GM19395 (cell line): ENCODE measurements around the gene KRT74.

Source experiments
- ATAC-seq: cut with Tn5 transposase; IDR thresholded peaks from one replicate; pipeline ENCODE4 v1.9.1; 2021; ENCODE audit warnings: mild to moderate bottlenecking, moderate library complexity; ENCODE audit not compliant: unreplicated experiment

Gene KRT74

GRCh38 chr12:52539821-52540173, 33.8 kb downstream of the KRT74 start:
- ATAC-seq: no peak

DNA sequence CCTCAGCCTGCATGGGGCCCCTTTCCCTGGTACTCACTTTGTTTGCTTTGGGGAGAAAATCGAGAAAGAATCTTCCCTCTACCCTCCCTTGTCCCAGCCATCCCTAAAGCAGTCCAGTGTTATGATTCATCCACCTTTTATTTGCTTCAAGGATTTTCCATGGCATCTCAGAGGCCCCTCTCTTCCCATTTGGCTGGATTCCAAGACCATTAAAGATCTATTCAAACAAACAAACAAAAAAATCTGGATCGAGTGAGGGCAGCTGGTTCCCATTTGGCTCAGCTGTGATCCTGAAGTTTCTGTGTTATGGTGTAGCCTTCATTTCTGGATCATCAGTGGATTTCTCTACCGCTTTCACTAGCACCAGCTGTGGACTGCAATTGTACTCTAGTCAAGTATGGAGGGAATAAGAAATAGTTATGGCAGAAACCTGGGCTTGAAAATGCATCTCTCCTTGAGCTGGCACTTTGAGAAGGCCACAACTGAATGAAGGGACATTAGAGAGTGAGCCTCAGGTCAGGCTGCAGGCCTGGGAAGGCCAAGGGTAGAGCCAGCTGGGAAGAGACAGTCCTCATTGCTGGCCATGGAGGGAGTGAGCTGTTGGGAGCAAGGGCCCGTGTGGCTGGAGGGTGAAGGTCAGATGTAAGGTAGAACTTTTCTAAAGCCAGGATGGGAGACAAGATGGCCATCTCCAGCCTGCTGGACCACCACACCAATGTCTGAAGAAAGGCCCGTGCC, 34.4 kb downstream of the KRT74 start:
- no peak for ATAC-seq

DNA sequence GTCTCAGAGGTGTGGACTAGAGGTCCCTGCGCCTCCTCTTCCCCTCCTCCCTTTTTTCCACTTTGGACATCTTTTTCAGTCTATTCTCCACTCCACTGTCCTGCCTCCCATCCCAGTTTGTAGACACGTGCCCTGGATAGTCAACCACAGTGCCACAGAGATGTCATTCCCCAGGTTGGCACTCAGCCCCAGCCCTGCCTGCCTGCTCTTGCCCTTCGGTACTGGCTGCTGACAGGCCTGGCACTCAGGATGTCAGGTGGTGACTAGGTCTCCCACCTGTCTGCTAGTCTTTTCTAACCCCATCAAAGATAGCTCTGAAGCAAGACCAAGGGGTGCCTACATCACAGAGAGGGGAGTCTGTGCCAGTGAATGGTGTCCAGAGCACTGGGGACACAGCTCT, 36.5 kb downstream of the KRT74 start:
- ATAC-seq: no peak

- ATAC-seq: no peak
Measured at GRCh38 chr12:52535574-52535973, 38.1 kb downstream of the KRT74 start.

- no peak for ATAC-seq
Measured at GRCh38 chr12:52534482-52534881, 39.2 kb downstream of the KRT74 start.

GRCh38 chr12:52533686-52534470, 39.8 kb downstream of the KRT74 start:
- no peak for ATAC-seq

DNA sequence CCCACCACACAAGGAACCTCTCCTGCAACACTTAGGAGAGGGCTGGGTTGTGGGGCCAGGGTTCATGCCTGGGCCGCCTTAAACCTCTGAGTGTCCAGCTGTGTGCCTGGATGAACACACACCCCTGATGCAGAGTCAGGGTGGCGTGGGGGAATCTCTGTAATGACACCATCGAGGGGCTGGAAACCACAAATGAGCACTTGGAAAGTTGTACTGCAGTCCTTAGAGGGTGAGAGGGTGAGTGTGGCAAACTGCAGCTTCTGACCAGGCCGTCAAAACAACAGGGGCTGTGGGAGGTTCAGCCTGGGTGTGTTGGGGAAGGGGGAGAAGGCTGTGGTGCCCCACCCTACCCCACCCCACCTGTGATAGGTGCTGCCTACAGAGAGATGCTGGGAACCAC, 41.0 kb downstream of the KRT74 start:
- ATAC-seq: no peak

DNA sequence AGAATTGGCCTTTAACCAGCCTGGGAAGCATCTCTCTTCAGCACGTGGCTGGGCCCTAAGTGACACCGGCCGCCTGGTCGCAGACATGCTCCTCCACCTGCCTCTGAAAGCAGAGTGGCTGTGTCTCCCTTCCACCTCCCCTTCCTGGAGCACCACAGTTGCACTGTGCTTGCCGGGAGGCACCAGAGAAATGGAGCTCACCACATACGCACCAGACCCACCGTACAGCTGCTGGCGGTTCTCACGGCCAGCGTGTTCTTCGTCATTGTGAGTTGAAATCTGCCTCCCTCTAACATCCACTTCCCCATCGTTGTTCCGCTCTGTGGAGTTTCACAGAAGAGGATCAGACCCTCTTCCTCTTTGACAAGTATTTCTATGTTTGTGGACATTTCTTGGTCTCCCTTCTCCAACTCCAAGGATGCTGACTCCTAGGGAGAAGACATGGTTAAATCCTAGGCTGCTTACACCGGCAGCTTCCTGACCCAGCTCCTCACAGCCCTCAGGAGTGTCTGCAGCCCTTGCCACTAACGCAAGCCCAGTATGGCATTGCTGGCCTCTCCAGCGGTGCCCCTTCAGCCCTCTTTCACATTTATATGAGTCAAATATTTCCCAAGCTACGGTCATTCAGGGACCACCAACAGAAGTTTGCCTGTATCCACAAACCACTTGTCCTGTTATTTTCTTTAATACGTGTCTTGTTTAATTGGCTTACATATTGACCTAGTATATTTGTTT, 41.9 kb downstream of the KRT74 start:
- ATAC-seq: no peak

GRCh38 chr12:52530905-52531304, 42.7 kb downstream of the KRT74 start:
- ATAC-seq: no peak

- no peak for ATAC-seq
Measured at GRCh38 chr12:52530366-52530765, 43.3 kb downstream of the KRT74 start.

DNA sequence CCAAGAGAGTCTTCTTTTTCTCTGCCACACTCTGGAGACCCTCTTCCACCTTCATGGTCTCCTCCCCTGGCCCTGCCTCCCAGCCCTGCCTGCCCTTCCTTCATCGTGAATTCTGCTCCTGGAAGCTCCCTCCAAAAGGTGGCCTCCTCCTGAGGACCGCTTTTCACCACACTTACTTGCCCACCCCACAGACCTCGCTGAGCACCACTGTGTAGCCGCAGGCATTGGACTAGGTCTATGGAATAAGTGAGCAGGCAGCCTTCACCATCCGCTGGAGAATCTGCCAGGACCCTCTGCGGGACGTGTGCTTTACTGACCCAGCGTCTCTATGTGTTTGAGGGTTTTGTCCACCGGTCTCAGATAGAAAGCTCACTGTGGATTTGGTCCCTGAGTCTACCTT, 43.8 kb downstream of the KRT74 start:
- no peak for ATAC-seq

GRCh38 chr12:52529417-52529816, 44.2 kb downstream of the KRT74 start:
- ATAC-seq: no peak

GRCh38 chr12:52528641-52529143, 45.0 kb downstream of the KRT74 start:
- ATAC-seq: no peak

GRCh38 chr12:52527121-52527800, 46.4 kb downstream of the KRT74 start:
- no peak for ATAC-seq

DNA sequence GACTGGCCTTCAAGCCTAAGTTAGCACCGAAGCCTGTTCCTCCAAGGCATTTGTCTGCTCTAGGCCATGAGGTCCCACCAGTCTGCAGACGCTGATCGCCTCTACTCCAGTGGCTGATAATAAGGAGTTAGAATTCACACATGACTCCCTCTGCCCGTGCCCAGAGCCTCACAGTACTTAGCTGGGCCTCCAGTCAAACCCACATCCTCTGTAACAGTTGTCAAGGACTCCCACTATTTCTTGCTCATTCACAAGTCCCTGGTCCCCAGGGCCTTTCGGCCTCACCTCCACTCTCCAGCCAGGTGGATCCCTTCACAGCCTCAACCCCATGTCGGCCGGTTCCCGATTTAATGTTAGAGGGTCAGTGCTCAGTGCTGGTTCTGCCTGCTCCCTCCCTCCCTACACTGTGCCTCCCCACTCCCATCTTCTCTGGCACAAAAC, 47.1 kb downstream of the KRT74 start:
- no peak for ATAC-seq

GRCh38 chr12:52525661-52526499, 47.8 kb downstream of the KRT74 start:
- ATAC-seq: no peak

DNA sequence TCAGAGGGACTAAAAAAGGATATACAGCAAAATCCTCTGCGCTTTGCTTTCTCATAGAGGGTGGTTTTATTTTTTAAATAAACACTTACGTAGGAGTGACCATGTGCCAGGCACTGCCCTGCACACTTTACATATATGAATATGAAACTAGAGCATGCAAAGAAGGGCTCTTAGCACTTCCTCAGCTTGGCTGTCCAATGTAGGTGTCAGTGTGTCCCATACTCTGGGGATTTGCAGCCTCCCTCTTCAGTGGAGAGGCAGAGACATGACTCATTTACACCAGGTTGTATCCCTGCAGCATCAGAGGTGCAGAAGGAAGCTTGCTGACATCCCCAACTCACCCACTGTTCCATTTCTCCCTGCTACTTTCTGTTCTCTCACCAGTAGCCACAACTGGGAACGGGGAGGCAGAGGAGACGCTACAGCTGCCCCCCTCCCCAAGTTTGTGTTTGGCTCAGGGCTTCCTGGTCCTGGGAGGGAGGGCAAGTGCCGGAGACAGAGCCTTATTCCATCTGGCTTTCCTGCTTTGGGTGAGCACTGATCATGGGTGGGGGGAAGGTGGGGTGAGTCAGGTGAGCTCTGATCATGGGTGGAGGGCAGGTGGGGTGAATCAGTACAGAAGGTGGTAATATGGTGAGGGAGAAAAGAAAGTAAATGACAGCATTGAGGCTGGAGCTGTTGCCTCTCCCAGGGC, 48.6 kb downstream of the KRT74 start:
- ATAC-seq: no peak

GRCh38 chr12:52524241-52524897, 49.3 kb downstream of the KRT74 start:
- no peak for ATAC-seq

GRCh38 chr12:52523824-52524223, 49.8 kb downstream of the KRT74 start:
- ATAC-seq: no peak
